CD4-positive, alpha-beta T cell (primary cell): ENCODE results near the gene DTWD1. TPM values are rescaled to one million over a fixed set of nuclear protein-coding genes. Genes with fewer than 3 reads are reported as not detected.
"Not testable (repeated sequence)": the region's sequence is repeated elsewhere in the genome, so short reads cannot be mapped to it uniquely, and the experiment has no call there.

Experiments used
- ATAC-seq: fragments of 200-7000 bp; cut with Tn5 transposase; one replicate; pipeline ENCODE4 v1.10.0; 2022; ENCODE audit warnings: mild to moderate bottlenecking; ENCODE audit not compliant: poor library complexity
- CTCF ChIA-PET: fragments of 350-600 bp; sonication (Branson Sonifier 250); formaldehyde crosslinking; loops from one replicate; lab custom pipeline; 2021; ENCODE audit warnings: antibody characterized with exemption, inconsistent platforms; lab: Charles Lee
- POLR2A ChIA-PET: fragments of 350-600 bp; sonication (Branson Sonifier 250); formaldehyde crosslinking; loops from one replicate; lab custom pipeline; 2021; ENCODE audit warnings: antibody characterized with exemption, inconsistent platforms; lab: Charles Lee
- DNase-seq, 14 experiments: peaks; one replicate each; pipeline ENCODE4 v3.0.0-alpha.2; 2013 to 2020; ENCODE audit warnings: mixed read lengths in 2 of 14
- H3K27ac ChIP-seq, 2 donors: one replicate each; pipeline versions ENCODE4 v1.5.1 to v1.7.0; 2013; ENCODE audit warnings: low read length in 2 of 2, low read depth in 1 of 2, mild to moderate bottlenecking in 1 of 2
- H3K27me3 ChIP-seq, 2 experiments: 1 replicate in 1 of 2; 2 replicates in 1 of 2; pipeline versions ENCODE4 v1.6.1 to v1.7.0; 2013; ENCODE audit warnings: low read length in 2 of 2, control low read depth in 1 of 2, mild to moderate bottlenecking in 1 of 2, moderate library complexity in 1 of 2; ENCODE audit not compliant: insufficient read depth in 2 of 2, control insufficient read depth in 1 of 2
- H3K36me3 ChIP-seq: one replicate; pipeline ENCODE4 v1.6.1; 2013; ENCODE audit warnings: low read length, control low read depth; ENCODE audit not compliant: insufficient read depth
- H3K4me1 ChIP-seq: one replicate; pipeline ENCODE4 v1.6.1; 2013; ENCODE audit warnings: low read length, control low read depth; ENCODE audit not compliant: insufficient read depth
- H3K4me3 ChIP-seq: one replicate; pipeline ENCODE4 v1.5.1; 2013; ENCODE audit warnings: mild to moderate bottlenecking, low read length, moderate library complexity
- H3K9me3 ChIP-seq, 2 experiments: 1 replicate in 1 of 2; 2 replicates in 1 of 2; pipeline versions ENCODE4 v1.6.1 to v1.7.0; 2013; ENCODE audit warnings: low read length in 2 of 2, mild to moderate bottlenecking in 2 of 2, control low read depth in 1 of 2, moderate library complexity in 1 of 2; ENCODE audit not compliant: control insufficient read depth in 1 of 2, insufficient read depth in 1 of 2
- H3K27ac Mint-ChIP-seq: one replicate; pipeline ENCODE4 v1.8.0; 2020; ENCODE audit warnings: mixed read lengths
- H3K27me3 Mint-ChIP-seq: one replicate; pipeline ENCODE4 v1.8.0; 2021; ENCODE audit warnings: mixed read lengths
- H3K36me3 Mint-ChIP-seq: one replicate; pipeline ENCODE4 v1.8.0; 2021; ENCODE audit warnings: low read depth, mixed read lengths
- H3K4me1 Mint-ChIP-seq: one replicate; pipeline ENCODE4 v1.8.0; 2021; ENCODE audit warnings: low read depth, mixed read lengths
- H3K4me3 Mint-ChIP-seq: one replicate; pipeline ENCODE4 v1.8.0; 2020; ENCODE audit warnings: mild to moderate bottlenecking, mixed read lengths
- H3K9me3 Mint-ChIP-seq: one replicate; pipeline ENCODE4 v1.8.0; 2020; ENCODE audit warnings: mixed read lengths
- CTCF ChIP-seq: fragments of 200-600 bp; IDR thresholded peaks from one replicate; pipeline ENCODE4 v1.8.0; 2022; ENCODE audit warnings: antibody characterized with exemption, mild to moderate bottlenecking
- intact Hi-C, 2 experiments: fragments of 100-400 bp; cut with DNase I in 1 of 2; cut with micrococcal nuclease in 1 of 2; formaldehyde crosslinking; loops; one replicate each; pipeline versions ENCODE4 v1.15.1 to v1.9.0; 2023 to 2025; cut with DNase I, micrococcal nuclease
- polyA plus RNA-seq, 2 donors: library from polyadenylated mRNA; unstranded; fragments of 120-200 nt; gene quantifications; one replicate each; pipeline ENCODE4 v1.2.1, GENCODE V29; 2013
- total RNA-seq, 174 experiments: library from RNA in 2 of 174; stranded (reverse) in 2 of 174; gene quantifications; one replicate each; pipeline ENCODE4 v1.2.3 and lab custom pipeline; 2021 to 2026

DTWD1 gene
- total RNA-seq (10 to 100 TPM; 10.1 to 10.2 TPM), total RNA-seq (lab: John Stamatoyannopoulos, UW) (8.2 to 36.9 (median 22.2) reads per million in 172 experiments)
- 16.1 TPM for polyA plus RNA-seq (2013, experiment 1 of 2)
- 17.3 TPM for polyA plus RNA-seq (2013, experiment 2 of 2)

- Histone ChIP-seq H3K36me3 (peaks cover 6% of the 10 kb centered on the region), H3K4me1 (peaks cover 9% of the 10 kb centered on the region), H3K4me3 (peak within 1 kb of the TSS; percentile 77), H3K27me3 (no peaks in the 10 kb centered on the region), H3K9me3 (peaks cover 0 to 10% of the 10 kb centered on the region in 2 experiments), H3K27ac (peak within 1 kb of the TSS; percentile 64 to 75)
- Mint-ChIP-seq H3K27me3 (no peaks in the 10 kb centered on the region), H3K4me3 (peak within 1 kb of the TSS; percentile 99), H3K36me3 (peaks cover 58% of the 10 kb centered on the region), H3K4me1 (peaks cover 54% of the 10 kb centered on the region), H3K27ac (peak within 1 kb of the TSS; percentile 97), H3K9me3 (peaks cover 1% of the 10 kb centered on the region)
- POLR2A ChIA-PET = interaction anchor here (0.6 to 2.1 kb wide), 15 partner anchors 11 to 1443 kb away, joined by 3 to 18 read pairs (median 5); partner anchors contain the start of genes CEP152, COPS2, EID1 and GABPB1
- intact Hi-C loops = loop anchor here (1.0 to 10.0 kb wide), 8 partner anchors 449 to 1284 kb away; partner anchors contain the start of genes COPS2 (in 2 of the 2), AP4E1 (in 1 of the 2), CEP152 (in 1 of the 2) and EID1 (in 1 of the 2)
- CTCF ChIA-PET = no interaction called here
- DNase-seq (peak; percentile 85 to 98 (median 92)), ATAC-seq (peak; percentile 96)
- no peak for TF ChIP-seq CTCF
Observed at GRCh38 chr15:49620658-49621368, at the start of gene DTWD1, which contains the start of gene FAM227B. Gene DTWD1 (plus strand): TSS chr15:49621048. CDS start chr15:49625168, 4,120 bp downstream. Gene FAM227B (minus strand): TSS chr15:49620818. CDS start chr15:49615171, 5,647 bp downstream.

- no peaks in the 10 kb centered on the region for H3K4me1 Mint-ChIP-seq
- Histone ChIP-seq H3K36me3 (no peaks in the 10 kb centered on the region), H3K4me1 (no peaks in the 10 kb centered on the region), H3K9me3 (peaks cover 5 to 19% of the 10 kb centered on the region in 2 experiments), H3K4me3 (no peak overlapping the region), H3K27me3 (no peaks in the 10 kb centered on the region), H3K27ac (no peak overlapping the region)
- ATAC-seq (no peak), DNase-seq (no peak)
- H3K27me3 Mint-ChIP-seq = no peaks in the 10 kb centered on the region
- peaks cover 48% of the 10 kb centered on the region for H3K36me3 Mint-ChIP-seq
- H3K4me3 Mint-ChIP-seq = no peak overlapping the region
- CTCF ChIA-PET = no interaction called here
- no peak for TF ChIP-seq CTCF
- intact Hi-C loops = no loop called here
- peaks cover 19% of the 10 kb centered on the region for H3K9me3 Mint-ChIP-seq
- POLR2A ChIA-PET = no interaction called here
- H3K27ac Mint-ChIP-seq = no peak overlapping the region
Observed at GRCh38 chr15:49573421-49573820, 47.4 kb upstream of the DTWD1 start.

GRCh38 chr15:49589030-49589429 lies 31.8 kb upstream of the DTWD1 start:
- Mint-ChIP-seq H3K27ac (no peak overlapping the region), H3K4me1 (peaks cover 5% of the 10 kb centered on the region), H3K27me3 (no peaks in the 10 kb centered on the region), H3K4me3 (no peak overlapping the region), H3K9me3 (peaks cover 10% of the 10 kb centered on the region), H3K36me3 (peaks cover 34% of the 10 kb centered on the region)
- peaks cover 0 to 6% of the 10 kb centered on the region in 2 experiments for H3K9me3 ChIP-seq
- TF ChIP-seq CTCF = no peak
- intact Hi-C loops = no loop called here
- ChIA-PET POLR2A (no interaction called here), CTCF (no interaction called here)
- no peak overlapping the region for H3K27ac ChIP-seq
- no peaks in the 10 kb centered on the region for H3K4me1 ChIP-seq
- DNase-seq (peak in 1 of 14 experiments; percentile 5), ATAC-seq (no peak)
- no peaks in the 10 kb centered on the region for H3K27me3 ChIP-seq
- no peak overlapping the region for H3K4me3 ChIP-seq
- no peaks in the 10 kb centered on the region for H3K36me3 ChIP-seq

GRCh38 chr15:49592829-49593316 lies 28.0 kb upstream of the DTWD1 start:
- DNase-seq = peak in 1 of 14 experiments; percentile 6
- peaks cover 6 to 21% of the 10 kb centered on the region in 2 experiments for H3K9me3 ChIP-seq
- H3K27ac ChIP-seq, POLR2A ChIA-PET, H3K27ac Mint-ChIP-seq, intact Hi-C loops, H3K4me1 Mint-ChIP-seq, H3K4me1 ChIP-seq, ATAC-seq, H3K27me3 Mint-ChIP-seq, H3K4me3 ChIP-seq, H3K36me3 ChIP-seq, H3K27me3 ChIP-seq, CTCF ChIA-PET, H3K4me3 Mint-ChIP-seq: not testable (repeated sequence)
- Mint-ChIP-seq H3K36me3 (peaks cover 39% of the 10 kb centered on the region), H3K9me3 (peaks cover 24% of the 10 kb centered on the region)
